Suprapubic skin (tissue), 4 donors: ENCODE data around the gene NR1H4. TPM values are rescaled to one million over a fixed set of nuclear protein-coding genes. Genes with fewer than 3 reads are reported as not detected.

Experiments
- DNase-seq, 2 donors: peaks; one replicate each; pipeline ENCODE4 v3.0.0-alpha.2; 2019; ENCODE audit warnings: low spot score in 2 of 2
- H3K27ac ChIP-seq: fragments of 200-600 bp; sonication (generic); one replicate; pipeline ENCODE4 v1.5.1; 2019
- H3K27me3 ChIP-seq: fragments of 200-600 bp; sonication (generic); one replicate; pipeline ENCODE4 v1.5.1; 2019
- H3K36me3 ChIP-seq: fragments of 200-600 bp; sonication (generic); one replicate; pipeline ENCODE4 v1.5.1; 2019
- H3K4me1 ChIP-seq: fragments of 200-600 bp; sonication (generic); one replicate; pipeline ENCODE4 v1.5.1; 2019
- H3K4me3 ChIP-seq: fragments of 200-600 bp; sonication (generic); one replicate; pipeline ENCODE4 v1.5.1; 2019; ENCODE audit warnings: mild to moderate bottlenecking
- H3K9me3 ChIP-seq: fragments of 200-600 bp; sonication (generic); one replicate; pipeline ENCODE4 v1.5.1; 2019
- EP300 ChIP-seq: sonication (generic); formaldehyde crosslinking; IDR thresholded peaks from one replicate; pipeline ENCODE4 v1.6.1; 2017; ENCODE audit warnings: antibody characterized with exemption
- POLR2A ChIP-seq, 2 donors: fragments of 450-650 bp; IDR thresholded peaks; one replicate each; pipeline ENCODE4 v1.6.1; 2017; ENCODE audit warnings: antibody characterized with exemption in 2 of 2, mild to moderate bottlenecking in 2 of 2, moderate library complexity in 2 of 2
- POLR2AphosphoS5 ChIP-seq, 3 donors: sonication (generic); formaldehyde crosslinking; IDR thresholded peaks; one replicate each; pipeline ENCODE4 v1.6.1; 2017; ENCODE audit warnings: antibody characterized with exemption in 3 of 3
- WGBS: methylation state at CpG from one replicate; pipeline ENCODE4 v1.1.5; 2018; 5-methylcytosine and 5-hydroxymethylcytosine counted together
- total RNA-seq, 4 donors: library from RNA; depleted of rRNA; stranded (reverse); fragments of >200 nt; gene quantifications; one replicate each; pipeline ENCODE4 v1.1.0, GENCODE V29; 2016
- TF ChIP-seq, protein P1 (sequence below), 2 donors: fragments of 200-600 bp in 1 of 2; fragments of 450-650 bp in 1 of 2; sonication (generic) in 1 of 2; IDR thresholded peaks; one replicate each; pipeline ENCODE4 v1.5.1; 2016 to 2019; ENCODE audit warnings: antibody characterized with exemption in 2 of 2, mild to moderate bottlenecking in 1 of 2, moderate library complexity in 1 of 2

Gene NR1H4
- total RNA-seq, 4 donors from 2014 or later: not detected

DNA sequence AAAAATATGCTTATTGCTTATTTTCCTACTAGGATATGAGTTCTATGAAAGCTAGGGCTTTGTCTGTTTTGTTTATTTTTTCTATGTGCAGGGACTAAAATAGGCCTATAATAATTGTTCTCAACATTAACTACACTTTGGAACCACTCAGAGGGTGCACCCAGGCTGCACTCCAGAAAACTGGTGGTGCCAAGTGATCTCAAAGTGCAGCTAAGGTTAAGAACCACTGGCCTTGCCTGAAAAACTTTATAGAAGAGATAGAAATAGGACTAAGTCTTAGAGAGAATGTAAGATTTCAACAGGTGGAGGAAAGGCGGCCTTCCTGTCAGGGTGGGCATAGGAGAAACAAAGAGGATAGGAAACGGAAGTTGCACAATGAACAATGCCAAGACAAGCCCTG, 37.7 kb upstream of the NR1H4 start:
- WGBS: 38% methylated on average over 2 of the region's 2 CpGs
- Histone ChIP-seq H3K27ac (no peak overlapping the region), H3K4me3 (no peak overlapping the region), H3K4me1 (no peaks in the 10 kb centered on the region), H3K9me3 (no peaks in the 10 kb centered on the region), H3K36me3 (no peaks in the 10 kb centered on the region), H3K27me3 (no peaks in the 10 kb centered on the region)
- DNase-seq: no peak
- TF ChIP-seq POLR2A (IDR thresholded peaks at IDR 0.05): no peak

DNA sequence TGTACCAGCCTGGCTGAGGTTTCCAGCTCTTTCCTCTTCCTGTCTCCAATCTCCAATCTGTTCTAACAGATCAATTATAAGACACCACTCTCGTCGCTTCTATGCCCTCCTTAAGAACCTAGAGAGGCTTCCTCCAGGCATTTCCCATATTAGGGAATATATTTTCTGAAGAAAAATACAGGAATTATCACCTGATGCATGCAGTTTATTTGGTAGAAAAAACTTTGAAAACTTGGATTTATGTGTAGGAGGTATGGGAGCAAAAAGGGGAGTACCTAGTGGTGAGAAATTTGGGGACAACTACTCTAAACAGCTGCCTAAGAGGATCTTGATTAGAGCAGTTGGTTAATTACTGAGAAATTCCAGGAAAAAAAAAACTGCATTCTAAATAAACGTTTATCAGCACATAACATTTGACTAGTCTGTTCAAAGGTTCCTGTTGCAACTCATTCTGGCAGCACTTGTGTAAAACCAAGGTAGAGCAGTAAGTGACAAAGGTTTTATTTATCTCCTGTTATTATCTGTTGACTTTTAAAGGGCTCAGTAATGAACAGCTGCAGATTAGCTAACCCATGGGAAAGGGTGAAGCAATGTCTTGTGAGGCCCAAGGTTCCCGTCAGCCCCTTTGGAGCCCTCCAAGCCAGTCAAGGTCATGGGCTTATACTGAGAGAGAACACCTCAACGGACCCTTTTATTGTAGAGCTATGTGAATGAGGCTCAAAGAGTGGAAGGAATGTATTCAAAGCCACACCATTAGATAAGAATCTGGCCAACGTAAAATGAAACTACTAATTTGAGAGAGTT, 36.4 kb upstream of the NR1H4 start:
- no peaks in the 10 kb centered on the region for H3K27me3 ChIP-seq
- H3K4me1 ChIP-seq: no peaks in the 10 kb centered on the region
- TF ChIP-seq, protein P1, sequence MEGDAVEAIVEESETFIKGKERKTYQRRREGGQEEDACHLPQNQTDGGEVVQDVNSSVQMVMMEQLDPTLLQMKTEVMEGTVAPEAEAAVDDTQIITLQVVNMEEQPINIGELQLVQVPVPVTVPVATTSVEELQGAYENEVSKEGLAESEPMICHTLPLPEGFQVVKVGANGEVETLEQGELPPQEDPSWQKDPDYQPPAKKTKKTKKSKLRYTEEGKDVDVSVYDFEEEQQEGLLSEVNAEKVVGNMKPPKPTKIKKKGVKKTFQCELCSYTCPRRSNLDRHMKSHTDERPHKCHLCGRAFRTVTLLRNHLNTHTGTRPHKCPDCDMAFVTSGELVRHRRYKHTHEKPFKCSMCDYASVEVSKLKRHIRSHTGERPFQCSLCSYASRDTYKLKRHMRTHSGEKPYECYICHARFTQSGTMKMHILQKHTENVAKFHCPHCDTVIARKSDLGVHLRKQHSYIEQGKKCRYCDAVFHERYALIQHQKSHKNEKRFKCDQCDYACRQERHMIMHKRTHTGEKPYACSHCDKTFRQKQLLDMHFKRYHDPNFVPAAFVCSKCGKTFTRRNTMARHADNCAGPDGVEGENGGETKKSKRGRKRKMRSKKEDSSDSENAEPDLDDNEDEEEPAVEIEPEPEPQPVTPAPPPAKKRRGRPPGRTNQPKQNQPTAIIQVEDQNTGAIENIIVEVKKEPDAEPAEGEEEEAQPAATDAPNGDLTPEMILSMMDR (IDR thresholded peaks at IDR 0.05): no peak
- no peak for TF ChIP-seq POLR2A (IDR thresholded peaks at IDR 0.05)
- no peak for TF ChIP-seq EP300
- no peak for TF ChIP-seq POLR2AphosphoS5 (IDR thresholded peaks at IDR 0.05)
- no peak for DNase-seq
- no peaks in the 10 kb centered on the region for H3K36me3 ChIP-seq
- no peaks in the 10 kb centered on the region for H3K9me3 ChIP-seq
- no peak overlapping the region for H3K27ac ChIP-seq
- WGBS: 62% methylated on average over 6 of the region's 6 CpGs
- no peak overlapping the region for H3K4me3 ChIP-seq

- H3K27me3 ChIP-seq: no peaks in the 10 kb centered on the region
- no peak overlapping the region for H3K4me3 ChIP-seq
- no peak for DNase-seq
- H3K27ac ChIP-seq: no peak overlapping the region
- H3K36me3 ChIP-seq: no peaks in the 10 kb centered on the region
- no peaks in the 10 kb centered on the region for H3K9me3 ChIP-seq
- WGBS: 86% methylated on average over 2 of the region's 2 CpGs
- H3K4me1 ChIP-seq: no peaks in the 10 kb centered on the region
- no peak for TF ChIP-seq POLR2A (IDR thresholded peaks at IDR 0.05)
Observed at GRCh38 chr12:100439797-100440196, 33.9 kb upstream of the NR1H4 start.

DNA sequence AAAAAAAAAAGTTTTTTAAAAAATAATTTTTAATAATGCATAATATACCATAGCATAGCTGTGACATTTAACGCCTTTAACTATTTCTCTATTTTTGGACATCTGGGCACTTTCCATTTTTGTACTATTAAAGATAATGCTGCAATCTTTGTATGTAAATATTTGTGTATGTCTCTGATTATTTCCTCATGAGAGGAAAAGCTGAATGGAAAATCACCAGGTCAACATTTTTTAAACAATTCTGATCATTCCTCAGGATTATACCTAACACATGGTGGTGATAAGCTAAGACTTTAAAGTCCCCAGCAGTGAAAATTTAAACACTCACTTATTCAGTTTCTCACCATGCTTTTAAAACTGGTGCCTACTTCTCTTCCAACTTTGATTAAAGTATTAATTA, 31.3 kb upstream of the NR1H4 start:
- no peak overlapping the region for H3K4me3 ChIP-seq
- WGBS: 91% methylated on average over 1 of the region's 1 CpG
- no peaks in the 10 kb centered on the region for H3K27me3 ChIP-seq
- H3K4me1 ChIP-seq: no peaks in the 10 kb centered on the region
- H3K9me3 ChIP-seq: no peaks in the 10 kb centered on the region
- DNase-seq: no peak
- no peak overlapping the region for H3K27ac ChIP-seq
- TF ChIP-seq, protein P1 (IDR thresholded peaks at IDR 0.05): no peak
- TF ChIP-seq POLR2AphosphoS5 (IDR thresholded peaks at IDR 0.05) (no peak), EP300 (no peak), POLR2A (IDR thresholded peaks at IDR 0.05) (no peak)
- no peaks in the 10 kb centered on the region for H3K36me3 ChIP-seq

DNA sequence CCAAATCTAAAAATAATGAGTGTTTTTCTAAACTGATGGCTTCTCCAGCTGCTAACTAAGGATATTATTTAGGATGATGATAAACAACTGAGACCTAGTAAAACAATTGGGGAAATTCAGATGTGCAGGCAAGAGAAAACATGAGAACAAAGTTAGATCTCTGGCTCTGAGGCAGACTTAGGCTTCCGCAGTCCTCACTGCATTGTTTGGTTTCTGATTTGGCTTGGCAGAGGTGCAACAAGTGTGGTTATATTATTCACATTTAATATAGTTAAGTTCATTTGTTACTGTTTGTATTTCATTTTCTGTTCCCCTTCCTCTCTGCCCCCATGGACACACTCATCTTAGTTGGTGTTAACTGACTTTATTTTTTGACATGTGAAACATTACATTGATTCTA, 30.2 kb upstream of the NR1H4 start:
- Histone ChIP-seq H3K4me1 (no peaks in the 10 kb centered on the region), H3K27ac (no peak overlapping the region), H3K9me3 (no peaks in the 10 kb centered on the region), H3K36me3 (no peaks in the 10 kb centered on the region), H3K27me3 (no peaks in the 10 kb centered on the region), H3K4me3 (no peak overlapping the region)
- no peak for DNase-seq
- TF ChIP-seq POLR2AphosphoS5 (IDR thresholded peaks at IDR 0.05): no peak
- TF ChIP-seq, protein P1 (IDR thresholded peaks at IDR 0.05): no peak
- TF ChIP-seq EP300: no peak
- TF ChIP-seq POLR2A (IDR thresholded peaks at IDR 0.05): no peak
- WGBS: 83% methylated on average over 1 of the region's 1 CpG

DNA sequence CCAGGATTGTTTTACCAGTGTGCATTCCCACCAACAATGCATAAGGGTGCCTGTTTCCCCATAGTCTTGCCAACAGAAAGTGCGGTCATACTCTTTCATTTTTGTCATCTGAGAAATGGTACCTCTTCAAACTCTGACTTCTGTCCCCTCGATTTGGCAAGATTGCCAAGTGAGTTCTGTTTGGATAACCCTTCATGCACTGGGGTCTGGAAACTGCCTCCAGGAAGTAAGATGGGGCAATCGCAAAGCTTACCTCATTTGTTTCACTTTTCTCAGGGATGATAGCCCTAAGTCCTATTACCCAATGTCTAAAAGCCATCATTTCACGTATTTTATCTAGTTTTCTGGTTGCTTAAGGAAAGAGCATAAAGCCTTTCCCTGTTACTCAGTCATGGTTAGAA, 28.6 kb upstream of the NR1H4 start:
- no peak overlapping the region for H3K27ac ChIP-seq
- H3K4me3 ChIP-seq: no peak overlapping the region
- no peaks in the 10 kb centered on the region for H3K4me1 ChIP-seq
- no peaks in the 10 kb centered on the region for H3K36me3 ChIP-seq
- TF ChIP-seq, protein P1 (IDR thresholded peaks at IDR 0.05): no peak
- TF ChIP-seq POLR2AphosphoS5 (IDR thresholded peaks at IDR 0.05) (no peak), POLR2A (IDR thresholded peaks at IDR 0.05) (no peak), EP300 (no peak)
- no peaks in the 10 kb centered on the region for H3K27me3 ChIP-seq
- no peaks in the 10 kb centered on the region for H3K9me3 ChIP-seq
- no peak for DNase-seq
- 86% methylated on average over 4 of the region's 4 CpGs for WGBS
